Measurements from ENCODE around the gene GPALPP1.
"Not testable (repeated sequence)": the region's sequence is repeated elsewhere in the genome, so short reads cannot be mapped to it uniquely, and the experiment has no call there.

GPALPP1 gene

DNA sequence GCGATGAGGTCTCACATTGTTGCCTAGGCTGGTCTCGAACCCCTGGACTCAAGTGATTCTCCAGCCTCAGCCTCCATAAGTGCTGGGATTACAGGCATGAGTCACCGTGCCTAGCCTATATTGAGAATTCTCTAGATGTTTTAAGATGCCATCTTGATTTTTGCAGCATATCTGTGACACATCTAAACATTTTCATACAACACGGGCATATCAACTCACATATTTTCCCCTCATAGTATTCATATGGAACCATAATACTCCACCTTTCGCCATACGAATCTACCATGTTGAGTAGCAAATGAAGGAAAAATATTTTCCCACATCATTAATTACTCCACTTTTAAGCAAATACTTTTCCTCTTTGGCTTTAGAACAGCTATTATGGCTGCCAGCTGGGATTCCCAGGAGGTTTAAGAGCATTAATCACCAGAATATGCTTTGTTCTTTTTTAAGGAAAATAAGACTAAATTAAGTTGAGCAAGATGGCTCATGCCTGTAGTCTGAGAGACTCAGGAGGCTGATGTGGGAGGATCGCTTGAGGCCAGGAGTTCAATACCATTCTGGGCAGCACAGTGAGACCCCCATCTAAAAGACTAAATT is 74.0 kb downstream of the GPALPP1 start:
- TF ChIP-seq EZH2phosphoT487 (IDR thresholded peaks at IDR 0.05; ENCODE audit: low read length) = no peak
- no peak for TF ChIP-seq EZH2 (optimal IDR thresholded peaks at IDR 0.05; ENCODE audit: low read depth, low read length)
- TF ChIP-seq, protein P1, sequence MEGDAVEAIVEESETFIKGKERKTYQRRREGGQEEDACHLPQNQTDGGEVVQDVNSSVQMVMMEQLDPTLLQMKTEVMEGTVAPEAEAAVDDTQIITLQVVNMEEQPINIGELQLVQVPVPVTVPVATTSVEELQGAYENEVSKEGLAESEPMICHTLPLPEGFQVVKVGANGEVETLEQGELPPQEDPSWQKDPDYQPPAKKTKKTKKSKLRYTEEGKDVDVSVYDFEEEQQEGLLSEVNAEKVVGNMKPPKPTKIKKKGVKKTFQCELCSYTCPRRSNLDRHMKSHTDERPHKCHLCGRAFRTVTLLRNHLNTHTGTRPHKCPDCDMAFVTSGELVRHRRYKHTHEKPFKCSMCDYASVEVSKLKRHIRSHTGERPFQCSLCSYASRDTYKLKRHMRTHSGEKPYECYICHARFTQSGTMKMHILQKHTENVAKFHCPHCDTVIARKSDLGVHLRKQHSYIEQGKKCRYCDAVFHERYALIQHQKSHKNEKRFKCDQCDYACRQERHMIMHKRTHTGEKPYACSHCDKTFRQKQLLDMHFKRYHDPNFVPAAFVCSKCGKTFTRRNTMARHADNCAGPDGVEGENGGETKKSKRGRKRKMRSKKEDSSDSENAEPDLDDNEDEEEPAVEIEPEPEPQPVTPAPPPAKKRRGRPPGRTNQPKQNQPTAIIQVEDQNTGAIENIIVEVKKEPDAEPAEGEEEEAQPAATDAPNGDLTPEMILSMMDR (IDR thresholded peaks at IDR 0.05; ENCODE audit: low read length) = no peak
- no peaks in the 10 kb centered on the region for H3K4me1 ChIP-seq (ENCODE audit: low read length)
- no peak for DNase-seq

DNA sequence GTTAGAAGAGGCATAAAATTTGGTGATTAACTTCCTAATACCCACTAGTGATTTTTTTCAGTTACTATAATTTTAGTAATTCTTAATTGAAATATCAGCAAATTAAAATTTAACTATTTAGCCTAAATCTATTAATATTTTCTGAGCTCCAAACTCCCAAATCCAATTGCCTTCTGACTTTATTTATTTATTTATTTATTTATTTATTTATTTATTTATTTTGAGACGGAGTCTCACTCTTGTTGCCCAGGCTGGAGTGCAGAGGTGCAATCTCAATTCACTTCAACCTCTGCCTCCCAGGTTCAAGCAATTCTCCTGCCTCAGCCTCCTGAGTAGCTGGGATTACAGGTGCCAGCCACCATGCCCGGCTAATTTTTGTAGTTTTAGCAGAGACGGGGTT is 74.6 kb downstream of the GPALPP1 start:
- not testable (repeated sequence) for H3K9me3 ChIP-seq (replicated peaks; ENCODE audit: insufficient read depth, low read length); H2AFZ ChIP-seq (ENCODE audit: low read length); H3K4me1 ChIP-seq (ENCODE audit: low read length); H3K79me2 ChIP-seq (ENCODE audit: low read length); H3K9me2 ChIP-seq (replicated peaks; ENCODE audit: insufficient read depth, low read length); H3K4me3 ChIP-seq (ENCODE audit: low read length); H3K27ac ChIP-seq (ENCODE audit: low read length); H3K27me3 ChIP-seq (replicated peaks; ENCODE audit: insufficient read depth, low read length); H3K9ac ChIP-seq (ENCODE audit: low read length); H4K20me1 ChIP-seq (ENCODE audit: insufficient read depth, low read length); H3K36me3 ChIP-seq (replicated peaks; ENCODE audit: insufficient read depth, low read length); H3F3A ChIP-seq (ENCODE audit: insufficient read depth, low read length); DNase-seq; H3K4me2 ChIP-seq (ENCODE audit: low read depth, low read length)

More for the DNA sequence above, 74.0 kb downstream of the GPALPP1 start:
- Histone ChIP-seq H2AFZ (ENCODE audit: low read length) (no peak overlapping the region), H3K36me3 (replicated peaks; ENCODE audit: insufficient read depth, low read length) (no peaks in the 10 kb centered on the region), H4K20me1 (ENCODE audit: insufficient read depth, low read length) (no peaks in the 10 kb centered on the region), H3K9ac (ENCODE audit: low read length) (no peak overlapping the region), H3K4me2 (ENCODE audit: low read depth, low read length) (no peak overlapping the region), H3K27ac (ENCODE audit: low read length) (no peak overlapping the region), H3K9me2 (replicated peaks; ENCODE audit: insufficient read depth, low read length) (no peaks in the 10 kb centered on the region), H3K4me3 (ENCODE audit: low read length) (no peak overlapping the region), H3F3A (ENCODE audit: insufficient read depth, low read length) (no peaks in the 10 kb centered on the region), H3K27me3 (replicated peaks; ENCODE audit: insufficient read depth, low read length) (no peaks in the 10 kb centered on the region), H3K79me2 (ENCODE audit: low read length) (no peaks in the 10 kb centered on the region), H3K9me3 (replicated peaks; ENCODE audit: insufficient read depth, low read length) (no peaks in the 10 kb centered on the region)

DNA sequence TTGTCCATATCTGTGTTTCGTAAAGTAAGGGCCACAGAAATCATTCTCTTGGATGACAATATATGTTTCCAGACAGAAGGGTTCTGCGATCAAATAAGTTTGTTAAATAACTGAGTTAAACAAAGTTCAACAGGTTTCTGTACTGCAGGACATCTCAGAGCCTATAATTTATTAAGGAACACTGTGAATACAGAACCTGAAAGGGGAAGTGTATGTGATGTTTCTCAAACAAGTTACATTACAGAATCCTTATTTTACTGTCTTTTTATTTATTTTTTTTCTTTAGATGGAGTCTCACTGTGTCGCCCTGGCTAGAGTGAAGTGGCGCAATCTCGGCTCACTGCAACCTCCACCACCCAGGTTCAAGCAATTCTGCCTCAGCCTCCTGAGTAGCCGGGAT is 75.6 kb downstream of the GPALPP1 start:
- Histone ChIP-seq H3K9ac (ENCODE audit: low read length) (no peak overlapping the region), H3K27ac (ENCODE audit: low read length) (no peak overlapping the region), H2AFZ (ENCODE audit: low read length) (no peak overlapping the region), H4K20me1 (ENCODE audit: insufficient read depth, low read length) (no peaks in the 10 kb centered on the region), H3K79me2 (ENCODE audit: low read length) (no peaks in the 10 kb centered on the region), H3K9me3 (replicated peaks; ENCODE audit: insufficient read depth, low read length) (no peaks in the 10 kb centered on the region), H3F3A (ENCODE audit: insufficient read depth, low read length) (no peaks in the 10 kb centered on the region), H3K36me3 (replicated peaks; ENCODE audit: insufficient read depth, low read length) (no peaks in the 10 kb centered on the region), H3K27me3 (replicated peaks; ENCODE audit: insufficient read depth, low read length) (no peaks in the 10 kb centered on the region), H3K4me2 (ENCODE audit: low read depth, low read length) (no peak overlapping the region), H3K4me3 (ENCODE audit: low read length) (no peak overlapping the region), H3K9me2 (replicated peaks; ENCODE audit: insufficient read depth, low read length) (no peaks in the 10 kb centered on the region), H3K4me1 (ENCODE audit: low read length) (no peaks in the 10 kb centered on the region)
- TF ChIP-seq EZH2phosphoT487 (IDR thresholded peaks at IDR 0.05; ENCODE audit: low read length) (no peak), EZH2 (optimal IDR thresholded peaks at IDR 0.05; ENCODE audit: low read depth, low read length) (no peak)
- TF ChIP-seq, protein P1 (IDR thresholded peaks at IDR 0.05; ENCODE audit: low read length) = no peak
- DNase-seq = no peak
